ELF-1 (cell line): ENCODE data around the gene GLYATL3.
A peak's percentile ranks its signal among the peaks of the same experiment; 100 is the strongest.

Experiments used
- DNase-seq: peaks from one replicate; pipeline ENCODE4 v3.0.0-alpha.2; 2016; ENCODE audit warnings: low read depth, low spot score

GLYATL3 gene

DNA sequence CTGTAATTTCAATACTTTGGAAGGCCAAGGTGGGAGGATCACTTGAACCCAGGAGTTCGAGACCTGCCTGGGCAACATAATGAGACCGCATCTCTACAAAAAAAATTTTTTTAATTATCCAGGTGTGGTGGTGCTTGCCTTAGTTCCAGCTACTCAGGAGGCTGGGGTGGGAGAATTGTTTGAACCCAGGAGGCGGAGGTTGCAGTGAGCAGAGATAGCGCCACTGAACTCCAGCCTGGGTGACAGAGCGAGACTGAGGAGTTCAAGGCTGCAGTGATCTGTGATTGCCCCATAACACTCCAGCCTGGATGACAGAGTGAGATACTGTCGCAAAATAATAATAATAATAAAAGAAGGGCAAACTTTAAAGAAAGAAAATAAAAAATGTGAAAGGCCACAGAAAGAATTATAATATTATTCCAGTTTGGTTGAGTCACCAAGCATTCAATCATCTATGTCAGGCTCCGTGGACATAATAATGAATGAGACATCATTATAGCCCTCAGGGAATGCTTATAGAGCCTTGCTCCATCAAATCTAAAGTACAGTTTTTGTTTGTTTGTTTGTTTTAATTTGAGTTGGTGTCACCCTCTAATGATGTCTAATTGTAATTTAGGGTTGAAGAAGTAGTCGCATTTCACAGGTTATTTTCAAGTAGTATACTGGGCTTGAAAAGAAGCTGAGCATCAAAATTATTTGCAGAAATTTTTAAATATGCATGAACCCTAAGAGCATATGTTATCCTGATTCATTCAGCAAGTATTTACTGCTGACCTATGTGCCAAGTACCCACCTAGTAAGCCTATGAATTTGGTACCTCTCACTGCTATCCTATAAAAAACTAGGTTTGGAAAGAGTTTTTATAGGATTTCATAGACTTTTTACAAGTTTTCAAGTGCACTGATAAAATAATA, 15.1 kb downstream of the GLYATL3 start:
- no peak for DNase-seq

DNA sequence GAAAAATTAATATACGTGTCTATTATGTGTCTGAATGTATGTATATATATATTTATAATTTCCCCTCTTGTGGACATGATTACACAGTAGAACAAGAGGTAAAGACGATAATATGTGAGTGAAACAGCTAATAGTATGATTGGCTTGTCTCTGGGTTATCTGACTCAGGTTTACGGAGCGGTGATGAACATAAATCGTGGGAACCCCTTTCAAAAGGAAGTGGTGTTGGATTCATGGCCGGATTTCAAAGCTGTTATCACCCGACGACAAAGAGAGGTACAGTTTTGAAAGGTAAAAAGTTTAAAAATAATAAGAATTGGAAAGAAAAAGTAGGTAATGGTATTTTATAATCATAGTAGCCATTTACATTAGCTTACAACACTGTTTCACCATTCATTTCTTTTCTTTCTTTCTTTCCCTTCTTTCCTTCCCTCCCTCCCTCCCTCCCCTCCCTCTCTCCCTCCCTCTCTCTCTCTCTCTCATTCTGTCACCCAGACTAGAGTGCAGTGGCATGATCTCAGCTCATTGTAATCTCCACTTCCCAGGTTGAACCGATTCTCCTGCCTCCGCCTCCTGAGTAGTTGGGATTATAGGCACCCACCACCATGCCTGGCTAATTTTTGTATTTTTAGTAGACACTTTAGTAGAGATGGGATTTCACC, 15.9 kb downstream of the GLYATL3 start:
- DNase-seq = no peak

DNA sequence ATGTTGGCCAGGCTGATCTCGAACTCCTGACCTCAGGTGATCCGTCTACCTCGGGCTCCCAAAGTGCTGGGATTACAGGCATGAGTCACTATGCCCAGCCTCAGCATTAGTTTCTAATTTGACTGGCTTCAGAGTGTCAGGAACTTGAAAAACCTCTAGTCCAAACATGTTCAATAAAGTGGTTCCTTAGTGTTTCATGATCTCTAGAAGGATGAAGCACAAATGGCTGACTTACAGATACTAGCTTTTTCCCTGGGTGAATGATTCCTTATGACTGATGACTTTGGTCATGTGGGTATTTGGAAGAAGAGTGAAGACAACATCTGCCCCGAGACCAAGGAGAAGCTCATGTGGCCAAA, 16.4 kb downstream of the GLYATL3 start:
- DNase-seq = no peak

DNA sequence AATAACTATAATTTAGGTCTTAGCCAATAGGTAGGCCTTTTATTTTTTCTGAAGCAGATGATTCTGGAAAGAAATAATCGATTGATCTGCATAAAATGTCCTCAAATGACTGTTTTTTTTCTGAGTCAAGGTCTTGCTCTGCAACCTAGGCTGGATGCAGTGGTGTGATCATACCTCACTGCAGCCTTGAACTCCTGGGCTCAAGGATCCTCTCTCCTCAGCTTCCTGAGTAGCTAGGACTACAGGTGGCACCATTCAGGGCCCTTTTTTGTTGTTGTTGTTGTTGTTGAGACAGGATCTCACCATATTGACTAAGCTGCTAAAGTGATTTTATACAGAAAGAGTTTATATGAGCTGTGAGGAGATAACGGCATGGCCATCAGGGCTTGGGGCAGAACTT, 18.2 kb downstream of the GLYATL3 start:
- DNase-seq = no peak

DNA sequence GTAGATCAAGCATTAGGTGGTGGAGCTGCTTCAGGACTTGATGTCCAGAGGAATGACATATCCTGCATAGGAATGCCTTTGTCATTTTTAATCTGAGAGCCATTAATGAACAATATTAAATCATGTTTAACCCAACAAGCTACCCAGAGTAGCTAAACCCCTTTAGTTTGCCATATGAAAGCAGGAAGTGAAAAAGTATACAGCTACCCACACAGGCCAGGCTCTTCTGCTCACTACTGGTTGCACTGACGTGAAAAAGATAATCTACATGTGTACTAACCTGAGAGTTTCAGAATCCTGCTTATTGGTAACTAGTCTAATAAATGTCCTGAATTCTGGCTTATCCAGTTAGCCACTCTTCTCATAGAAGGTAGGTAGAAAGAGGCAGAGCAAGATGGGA, 19.9 kb downstream of the GLYATL3 start:
- DNase-seq = no peak

DNA sequence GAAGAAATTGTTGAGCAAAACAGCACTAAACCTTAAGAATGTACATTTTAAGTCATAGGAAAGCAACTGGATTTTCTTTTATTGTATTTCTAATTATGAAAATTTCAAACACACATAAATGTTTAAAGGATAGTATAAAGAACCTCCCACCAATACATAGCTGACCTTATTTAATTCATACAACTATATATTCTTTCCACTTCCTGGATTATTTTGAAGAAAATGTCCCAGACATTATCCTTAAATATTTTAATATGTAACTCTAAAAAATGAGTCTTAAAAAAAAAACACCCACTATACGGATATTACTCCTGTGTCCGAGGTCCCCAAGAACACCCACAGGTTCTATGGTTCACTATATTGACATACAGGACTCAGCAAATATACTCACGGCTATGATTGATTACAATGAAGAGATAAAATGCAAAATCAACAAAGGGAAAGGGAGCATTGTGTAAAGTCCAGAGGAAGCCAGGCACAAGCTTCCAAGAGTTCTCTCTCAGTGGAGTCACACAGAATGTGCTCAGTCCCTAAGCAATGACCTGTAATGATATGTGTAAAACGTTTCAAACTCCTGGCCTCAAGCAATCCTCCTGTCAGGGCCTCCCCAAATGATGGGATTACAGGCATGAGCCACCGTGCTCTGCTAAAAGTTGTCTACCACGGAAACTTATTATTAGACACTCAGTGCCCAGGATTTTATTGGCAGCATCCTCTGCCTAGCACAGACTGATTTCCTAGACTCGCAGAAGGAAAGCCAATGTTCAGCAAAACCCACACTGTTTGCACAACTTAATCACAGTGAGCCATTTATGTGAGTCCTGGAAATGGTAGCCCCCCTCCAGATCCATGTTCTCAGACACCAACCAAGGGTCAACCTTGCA, 23.2 kb downstream of the GLYATL3 start:
- no peak for DNase-seq

DNA sequence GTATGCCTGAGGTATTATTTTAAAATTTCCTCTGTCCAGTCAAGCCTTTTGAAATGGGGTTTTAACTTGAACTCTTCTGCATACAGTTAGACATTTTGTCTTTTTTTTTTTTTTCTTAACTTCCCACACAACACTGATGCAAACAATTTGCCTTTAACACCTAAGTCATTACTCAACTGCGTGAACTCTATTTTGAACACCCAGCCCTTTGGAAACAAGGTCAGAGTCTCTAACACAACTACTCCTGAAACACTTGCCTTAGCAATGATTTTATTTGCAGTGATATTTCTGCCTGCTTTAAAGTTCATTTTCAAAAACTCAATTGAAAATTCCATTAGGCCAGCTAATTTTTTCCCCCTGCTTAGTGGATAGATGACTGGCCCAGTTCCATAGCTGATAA, 24.2 kb downstream of the GLYATL3 start:
- DNase-seq = no peak

DNA sequence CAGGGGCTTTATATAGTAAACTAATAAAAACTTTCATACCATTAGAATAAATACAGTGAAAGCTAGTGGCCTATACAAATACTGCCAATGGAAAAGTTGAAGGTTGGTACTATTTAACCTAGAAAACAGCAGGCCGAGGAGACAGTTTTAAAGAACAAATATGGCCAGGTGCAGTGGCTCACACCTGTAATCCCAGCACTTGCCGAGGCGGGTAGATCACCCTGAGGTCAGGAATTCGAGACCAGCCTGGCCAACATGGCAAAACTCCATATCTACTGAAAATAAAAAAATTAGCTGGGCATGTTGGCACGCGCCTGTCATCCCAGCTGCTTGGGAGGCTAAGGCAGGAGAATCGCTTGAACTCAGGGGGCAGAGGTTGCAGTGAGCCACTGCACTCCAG, 24.8 kb downstream of the GLYATL3 start:
- DNase-seq = no peak

DNA sequence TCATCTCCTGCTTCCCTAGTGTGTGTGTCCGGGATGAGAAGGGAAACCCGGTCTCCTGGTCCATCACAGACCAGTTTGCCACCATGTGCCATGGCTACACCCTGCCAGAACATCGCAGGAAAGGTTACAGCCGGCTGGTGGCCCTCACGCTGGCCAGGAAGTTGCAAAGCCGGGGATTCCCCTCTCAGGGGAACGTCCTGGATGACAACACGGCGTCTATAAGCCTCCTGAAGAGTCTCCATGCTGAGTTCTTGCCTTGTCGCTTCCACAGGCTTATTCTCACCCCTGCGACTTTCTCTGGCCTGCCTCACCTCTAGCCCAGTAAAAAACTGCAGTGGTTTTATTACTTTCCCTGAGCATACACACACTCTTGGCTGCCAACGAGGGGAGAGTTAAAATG, 26.9 kb downstream of the GLYATL3 start:
- no peak for DNase-seq

DNA sequence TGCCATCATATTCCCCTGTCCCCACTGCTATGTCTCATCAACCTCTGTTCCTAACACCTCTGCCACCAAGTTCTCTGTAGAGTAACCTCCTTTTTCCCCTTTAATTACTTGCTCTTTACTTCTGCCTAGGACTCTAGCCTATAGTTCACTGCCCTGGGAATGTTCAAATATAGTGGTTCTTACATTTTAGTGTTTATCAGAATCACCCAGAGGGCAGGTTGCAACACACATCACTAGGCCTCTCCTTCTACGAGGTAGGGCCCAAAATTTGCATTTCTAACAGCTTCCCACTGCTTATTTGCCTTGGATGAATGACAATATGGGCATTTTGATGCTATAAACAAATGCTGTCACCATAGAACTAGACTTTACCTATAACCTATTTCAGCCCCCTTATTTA, 27.6 kb downstream of the GLYATL3 start:
- DNase-seq = peak; percentile 4

DNA sequence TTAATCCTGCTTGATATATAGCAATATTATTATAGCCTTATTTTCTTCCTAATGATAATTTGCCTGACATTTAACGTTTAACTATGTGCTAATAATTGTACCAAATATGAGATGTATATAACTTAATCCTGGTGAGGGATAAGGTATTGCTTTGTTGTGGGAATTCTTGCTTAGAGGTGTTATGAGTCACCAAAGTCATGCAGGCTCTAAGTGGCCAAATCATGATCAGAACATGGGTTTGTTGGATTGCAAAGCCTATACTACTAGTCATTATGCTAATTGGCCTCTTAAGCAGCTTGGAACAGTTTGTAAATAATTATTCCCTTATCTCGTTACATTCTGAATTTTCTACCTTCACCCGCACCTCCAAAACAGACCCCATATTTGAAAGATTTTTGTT, 28.8 kb downstream of the GLYATL3 start:
- no peak for DNase-seq

DNA sequence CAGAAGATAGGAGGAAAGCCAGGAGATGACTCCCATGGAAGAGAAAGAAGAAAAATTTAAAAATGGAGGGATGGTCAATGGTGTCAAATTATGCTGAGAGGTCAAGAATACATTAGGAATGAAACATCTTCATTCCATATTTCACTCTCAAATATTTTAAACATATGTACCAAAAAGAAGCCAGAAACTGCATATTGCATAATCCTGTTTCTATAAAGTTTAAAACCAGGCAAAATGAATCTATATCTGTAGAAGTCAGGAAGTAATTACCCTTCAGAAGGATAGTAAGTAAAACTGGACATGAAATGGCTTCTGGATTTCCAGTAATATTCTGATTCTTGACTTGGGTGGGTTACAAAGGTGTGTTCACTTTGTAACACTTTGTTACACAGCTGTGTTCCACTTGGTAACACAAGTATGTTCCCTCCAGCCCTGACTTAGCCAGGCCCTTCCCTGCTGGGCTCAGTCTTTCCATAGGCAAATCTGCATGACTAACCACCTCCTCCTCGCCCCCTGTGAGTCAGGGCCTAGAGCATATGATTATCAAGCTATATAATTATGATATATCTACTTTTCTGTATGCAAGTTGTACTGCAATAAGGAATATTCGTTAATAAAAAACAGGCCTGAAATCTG, 30.5 kb downstream of the GLYATL3 start:
- DNase-seq = no peak

DNA sequence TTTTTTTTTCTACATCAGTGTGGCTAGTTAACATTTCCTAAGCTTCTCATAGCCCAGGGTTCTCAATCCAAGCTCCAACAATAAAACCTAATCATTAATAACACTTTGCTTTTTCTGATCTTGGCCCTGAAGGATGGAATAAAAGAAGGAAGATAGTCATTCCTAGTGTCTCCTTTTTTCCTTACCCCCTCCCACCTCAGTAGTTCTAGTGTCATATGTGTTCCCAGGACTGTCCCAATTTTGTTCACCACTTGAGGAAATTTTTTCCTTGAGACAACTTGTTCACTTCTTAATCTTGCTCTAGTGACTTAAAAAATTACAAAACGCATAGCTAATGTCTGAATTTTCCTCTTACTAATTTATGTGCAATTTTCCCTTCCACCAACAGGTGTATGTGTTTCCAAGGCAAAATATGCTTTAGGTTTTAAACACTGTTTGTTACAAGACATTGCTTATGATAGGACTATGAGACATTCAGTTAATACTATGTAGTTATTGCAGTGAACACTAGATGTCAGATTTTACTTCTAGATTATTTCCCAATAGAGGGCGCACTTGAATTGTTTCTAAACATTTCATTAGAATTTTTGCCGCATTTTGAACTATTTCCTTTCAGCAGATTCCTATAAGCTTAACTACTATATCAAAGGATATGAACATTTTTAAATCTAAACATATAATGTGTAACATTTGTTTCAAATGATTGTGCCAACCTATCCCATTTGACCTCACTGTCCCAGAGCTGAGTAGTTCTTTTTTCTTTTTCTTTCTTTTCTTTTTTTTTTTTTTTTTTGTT, 32.2 kb downstream of the GLYATL3 start:
- no peak for DNase-seq

DNA sequence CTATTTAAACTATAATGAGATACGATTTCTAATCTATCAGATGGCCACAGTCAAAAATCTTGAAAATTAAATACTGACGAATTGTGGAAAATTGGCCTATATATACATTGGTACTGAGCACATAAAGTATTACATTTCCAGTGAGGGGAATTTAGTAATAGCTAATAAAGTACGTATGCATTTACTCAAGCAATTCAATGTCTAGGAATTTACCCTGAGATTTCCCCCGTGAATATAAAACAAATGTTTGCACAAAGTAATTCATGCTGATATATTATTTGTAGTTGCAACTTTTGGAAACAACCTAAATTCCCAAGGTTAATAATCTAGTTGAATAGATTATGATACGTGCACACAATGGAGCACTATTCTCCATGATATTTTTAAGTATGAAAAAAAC, 36.1 kb downstream of the GLYATL3 start:
- DNase-seq = no peak

DNA sequence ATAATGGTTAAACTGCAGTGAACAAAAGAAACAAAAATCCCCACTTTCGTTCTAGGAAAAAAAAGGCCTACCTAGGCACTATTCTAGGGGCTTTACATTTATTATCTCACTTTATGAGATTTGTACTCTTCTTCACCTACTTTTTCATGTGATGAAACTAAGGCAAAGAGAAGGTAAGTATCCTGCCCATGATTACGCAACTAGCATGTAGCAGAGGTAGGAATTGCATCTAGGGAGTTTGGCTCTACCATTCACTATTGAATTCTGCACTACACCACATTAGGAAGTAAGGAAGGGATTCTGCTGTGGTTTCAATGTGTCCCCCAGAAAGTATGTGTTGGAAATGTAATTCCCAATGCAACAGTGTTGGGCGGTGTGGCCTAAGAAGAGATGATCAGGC, 39.4 kb downstream of the GLYATL3 start:
- DNase-seq = no peak

DNA sequence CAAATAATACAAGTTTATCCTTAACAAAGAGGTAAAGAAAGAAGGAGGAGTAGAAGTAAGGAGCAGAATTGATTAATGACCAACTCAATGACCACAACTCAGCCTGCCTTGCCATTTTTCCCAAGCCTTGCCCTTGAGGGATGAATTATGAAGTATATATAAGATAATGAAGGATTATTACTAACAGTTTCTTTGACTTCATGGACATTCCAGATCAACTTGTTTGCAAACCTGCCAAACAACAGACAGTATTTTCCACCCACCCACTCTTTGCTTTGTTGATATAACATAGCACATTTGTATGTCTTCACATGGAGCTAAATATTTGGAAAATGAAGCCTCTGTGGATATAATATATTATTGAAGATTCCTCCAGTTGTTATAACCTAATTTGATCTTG, 40.9 kb downstream of the GLYATL3 start:
- no peak for DNase-seq

DNA sequence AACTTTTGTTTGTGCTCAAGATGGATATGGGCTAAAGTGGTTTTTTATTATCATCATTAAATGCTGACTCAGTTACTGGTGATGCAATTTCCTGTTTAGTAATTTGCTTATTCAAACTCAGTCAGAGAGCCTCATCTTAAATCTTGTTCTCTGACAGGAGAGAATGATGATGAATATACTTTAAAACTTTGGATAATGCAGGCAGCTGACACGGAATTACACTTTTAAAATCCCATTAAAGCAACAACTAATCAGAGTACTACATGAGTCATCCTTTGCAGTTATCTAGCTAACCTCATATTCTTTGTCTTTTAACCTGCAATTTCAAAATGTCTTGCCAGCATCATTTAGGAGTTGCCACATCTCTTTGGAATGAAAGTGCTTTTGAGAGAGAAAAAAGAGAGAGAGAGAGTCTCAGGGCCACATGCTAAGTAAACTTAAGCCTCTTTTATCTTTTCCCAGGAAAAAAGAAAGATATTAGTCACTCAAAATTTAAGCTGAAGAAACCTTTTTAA, 41.5 kb downstream of the GLYATL3 start:
- no peak for DNase-seq

DNA sequence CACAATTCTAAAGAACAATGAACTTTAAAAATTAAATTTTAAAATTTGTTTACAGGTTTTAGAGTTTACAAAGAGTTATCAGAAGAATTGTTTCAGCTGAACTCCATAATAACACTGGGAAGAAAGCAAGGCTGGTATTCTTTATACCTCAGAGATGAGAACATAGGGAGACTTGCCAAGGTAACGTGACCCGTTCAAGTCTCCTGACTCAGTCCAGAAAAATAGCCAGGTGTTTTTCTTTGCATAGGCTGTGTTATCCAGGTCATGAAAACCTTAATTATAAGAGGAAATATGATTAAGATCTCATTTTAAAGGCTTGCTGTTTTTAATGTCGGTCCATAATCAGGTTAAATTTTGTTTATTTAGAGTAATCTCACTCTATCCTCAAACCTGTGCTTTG, 42.2 kb downstream of the GLYATL3 start:
- DNase-seq = no peak

DNA sequence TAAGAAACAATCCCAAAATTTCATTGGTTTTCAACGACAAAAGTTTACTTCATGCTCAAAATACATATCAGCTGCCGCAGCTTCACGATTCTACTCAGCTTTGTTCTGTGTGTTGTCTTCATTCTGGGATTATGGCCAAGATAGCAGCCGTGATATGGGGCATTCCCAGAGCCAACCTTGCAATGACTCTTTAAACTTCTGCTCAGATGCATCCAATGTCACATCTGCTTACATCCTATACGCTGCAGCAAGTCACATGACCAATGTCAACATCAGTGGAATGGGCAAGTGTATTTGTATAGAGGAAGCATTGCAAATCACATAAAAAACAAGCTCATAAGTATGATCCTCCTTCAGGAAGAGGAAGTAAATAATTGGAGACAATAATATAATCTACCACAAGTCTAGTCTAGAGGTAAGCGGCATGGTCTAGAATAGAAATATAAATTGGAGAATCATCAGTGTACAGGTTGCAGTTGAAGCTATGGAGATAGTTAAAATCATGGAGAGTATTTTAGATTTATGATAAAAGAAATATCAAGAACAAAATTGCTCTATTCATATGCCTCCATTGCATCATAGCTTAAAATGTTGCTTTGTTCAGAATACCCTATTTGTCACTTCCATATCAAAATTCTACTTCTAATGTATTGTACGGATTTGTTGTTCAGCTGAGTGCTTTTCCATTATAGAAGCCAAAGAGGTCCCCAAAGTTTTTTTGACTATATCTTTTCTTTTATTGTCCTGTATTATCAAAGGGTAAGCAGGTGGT, 43.5 kb downstream of the GLYATL3 start:
- DNase-seq = no peak

DNA sequence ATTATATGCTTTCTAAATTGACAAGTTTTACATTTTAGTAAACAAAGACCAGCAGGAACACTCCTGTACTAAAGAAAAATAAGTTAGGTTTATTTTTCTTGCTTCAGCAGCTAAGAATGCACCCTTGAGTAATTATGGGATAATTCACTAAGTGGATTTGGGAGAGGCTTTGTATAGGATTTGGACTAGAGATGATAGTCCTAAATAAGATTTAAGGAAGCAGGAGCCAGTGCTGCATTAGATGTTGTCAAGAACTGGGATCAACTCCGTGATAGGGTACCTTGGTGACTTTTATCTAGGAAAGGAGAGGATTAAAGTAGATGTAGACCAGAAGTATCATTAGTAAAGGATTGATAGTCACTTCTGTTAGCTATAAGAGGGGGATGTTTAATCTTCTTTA, 46.6 kb downstream of the GLYATL3 start:
- no peak for DNase-seq
